Prostate gland (tissue), 2 donors: ENCODE data around the gene MT1E. TPM values are rescaled to one million over a fixed set of nuclear protein-coding genes. Genes with fewer than 3 reads are reported as not detected.
"Not testable (repeated sequence)": the region's sequence is repeated elsewhere in the genome, so short reads cannot be mapped to it uniquely, and the experiment has no call there.

Source experiments
- DNase-seq: peaks from one replicate; pipeline ENCODE4 v3.0.0-alpha.2; 2019; ENCODE audit warnings: low spot score
- H3K27ac ChIP-seq, 2 donors: fragments of 200-600 bp; sonication (generic); 2 replicates each; pipeline ENCODE4 v1.5.1; 2017 to 2019
- H3K27me3 ChIP-seq: fragments of 200-600 bp; sonication (generic); replicated peaks from 2 replicates; pipeline ENCODE4 v1.5.1; 2019; ENCODE audit not compliant: insufficient read depth
- H3K36me3 ChIP-seq, 2 donors: fragments of 200-600 bp; sonication (generic); 1 replicate in 1 of 2; 2 replicates in 1 of 2; pipeline versions ENCODE4 v1.5.1 to v1.8.1; 2017 to 2019
- H3K4me1 ChIP-seq: fragments of 200-600 bp; sonication (generic); replicated peaks from 2 replicates; pipeline ENCODE4 v1.5.1; 2019
- H3K4me3 ChIP-seq, 2 donors: fragments of 200-600 bp; sonication (generic); 2 replicates each; pipeline ENCODE4 v1.5.1; 2017 to 2019
- H3K9me3 ChIP-seq: fragments of 200-600 bp; sonication (generic); 2 replicates; pipeline ENCODE4 v1.5.1; 2017
- POLR2A ChIP-seq: fragments of 450-650 bp; IDR thresholded peaks from one replicate; pipeline ENCODE4 v1.6.1; 2016; ENCODE audit warnings: antibody characterized with exemption, mild to moderate bottlenecking
- POLR2AphosphoS5 ChIP-seq: sonication (generic); formaldehyde crosslinking; IDR thresholded peaks from one replicate; pipeline ENCODE4 v1.6.1; 2017; ENCODE audit warnings: antibody characterized with exemption
- WGBS: methylation state at CpG from one replicate; pipeline ENCODE4 v1.1.5; 2018; 5-methylcytosine and 5-hydroxymethylcytosine counted together
- intact Hi-C: fragments of 100-400 bp; cut with DNase I; formaldehyde crosslinking; loops from one replicate; pipeline ENCODE4 v1.14.2; 2022
- total RNA-seq, 2 donors: library from RNA; depleted of rRNA; stranded (reverse); fragments of >200 nt; gene quantifications; one replicate each; pipeline ENCODE4 v1.1.0, GENCODE V29; 2016
- TF ChIP-seq, protein P1 (sequence below), 4 experiments: fragments of 200-600 bp in 2 of 4; fragments of 450-650 bp in 2 of 4; sonication (generic) in 2 of 4; IDR thresholded peaks; 1 replicate in 3 of 4; 2 replicates in 1 of 4; pipeline ENCODE4 v1.5.1; 2016 to 2019; ENCODE audit warnings: antibody characterized with exemption in 4 of 4, mild to moderate bottlenecking in 2 of 4, moderate library complexity in 2 of 4

MT1E gene
- total RNA-seq, 2 donors from 2014 or later, result 110 to 339 TPM

DNA sequence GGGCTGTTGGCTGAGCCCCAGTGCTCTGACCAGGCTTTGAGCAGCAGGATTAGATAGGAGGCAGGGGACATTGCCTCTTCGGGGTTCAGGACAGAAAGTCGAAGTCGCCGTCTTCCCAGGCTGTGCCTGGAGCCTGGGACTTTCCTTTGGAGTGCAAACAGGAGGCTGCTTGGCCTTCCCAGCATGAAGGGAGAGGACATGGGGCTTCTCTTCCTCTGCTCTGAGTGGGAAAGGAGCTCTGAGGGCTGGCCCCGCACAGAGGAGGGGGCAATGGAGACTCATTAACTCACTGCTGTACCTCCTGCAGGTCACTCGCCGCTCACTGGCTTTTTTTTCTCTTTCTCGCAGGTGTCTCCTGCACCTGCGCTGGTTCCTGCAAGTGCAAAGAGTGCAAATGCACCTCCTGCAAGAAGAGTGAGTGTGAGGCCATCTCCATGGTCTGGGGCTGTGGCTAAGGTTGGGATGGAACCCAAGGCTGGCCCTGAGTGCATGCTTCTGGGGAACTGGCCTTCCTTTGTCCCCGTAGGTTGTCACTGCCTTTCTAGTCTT, 32.8 kb downstream of the MT1E start:
- H3K9me3 ChIP-seq, result no peaks in the 10 kb centered on the region
- no peak for DNase-seq
- no peaks in the 10 kb centered on the region for H3K27me3 ChIP-seq
- peak overlapping the region; percentile 39 to 47 for H3K4me3 ChIP-seq
- H3K4me1 ChIP-seq, result peaks cover 4% of the 10 kb centered on the region
- TF ChIP-seq, protein P1, sequence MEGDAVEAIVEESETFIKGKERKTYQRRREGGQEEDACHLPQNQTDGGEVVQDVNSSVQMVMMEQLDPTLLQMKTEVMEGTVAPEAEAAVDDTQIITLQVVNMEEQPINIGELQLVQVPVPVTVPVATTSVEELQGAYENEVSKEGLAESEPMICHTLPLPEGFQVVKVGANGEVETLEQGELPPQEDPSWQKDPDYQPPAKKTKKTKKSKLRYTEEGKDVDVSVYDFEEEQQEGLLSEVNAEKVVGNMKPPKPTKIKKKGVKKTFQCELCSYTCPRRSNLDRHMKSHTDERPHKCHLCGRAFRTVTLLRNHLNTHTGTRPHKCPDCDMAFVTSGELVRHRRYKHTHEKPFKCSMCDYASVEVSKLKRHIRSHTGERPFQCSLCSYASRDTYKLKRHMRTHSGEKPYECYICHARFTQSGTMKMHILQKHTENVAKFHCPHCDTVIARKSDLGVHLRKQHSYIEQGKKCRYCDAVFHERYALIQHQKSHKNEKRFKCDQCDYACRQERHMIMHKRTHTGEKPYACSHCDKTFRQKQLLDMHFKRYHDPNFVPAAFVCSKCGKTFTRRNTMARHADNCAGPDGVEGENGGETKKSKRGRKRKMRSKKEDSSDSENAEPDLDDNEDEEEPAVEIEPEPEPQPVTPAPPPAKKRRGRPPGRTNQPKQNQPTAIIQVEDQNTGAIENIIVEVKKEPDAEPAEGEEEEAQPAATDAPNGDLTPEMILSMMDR (IDR thresholded peaks at IDR 0.05), result no peak
- intact Hi-C loops, result no loop called here
- peak overlapping the region in 1 of 2 donors; percentile 67 for H3K27ac ChIP-seq
- WGBS, result 41% methylated on average over 10 of the region's 10 CpGs
- H3K36me3 ChIP-seq, result no peaks in the 10 kb centered on the region

DNA sequence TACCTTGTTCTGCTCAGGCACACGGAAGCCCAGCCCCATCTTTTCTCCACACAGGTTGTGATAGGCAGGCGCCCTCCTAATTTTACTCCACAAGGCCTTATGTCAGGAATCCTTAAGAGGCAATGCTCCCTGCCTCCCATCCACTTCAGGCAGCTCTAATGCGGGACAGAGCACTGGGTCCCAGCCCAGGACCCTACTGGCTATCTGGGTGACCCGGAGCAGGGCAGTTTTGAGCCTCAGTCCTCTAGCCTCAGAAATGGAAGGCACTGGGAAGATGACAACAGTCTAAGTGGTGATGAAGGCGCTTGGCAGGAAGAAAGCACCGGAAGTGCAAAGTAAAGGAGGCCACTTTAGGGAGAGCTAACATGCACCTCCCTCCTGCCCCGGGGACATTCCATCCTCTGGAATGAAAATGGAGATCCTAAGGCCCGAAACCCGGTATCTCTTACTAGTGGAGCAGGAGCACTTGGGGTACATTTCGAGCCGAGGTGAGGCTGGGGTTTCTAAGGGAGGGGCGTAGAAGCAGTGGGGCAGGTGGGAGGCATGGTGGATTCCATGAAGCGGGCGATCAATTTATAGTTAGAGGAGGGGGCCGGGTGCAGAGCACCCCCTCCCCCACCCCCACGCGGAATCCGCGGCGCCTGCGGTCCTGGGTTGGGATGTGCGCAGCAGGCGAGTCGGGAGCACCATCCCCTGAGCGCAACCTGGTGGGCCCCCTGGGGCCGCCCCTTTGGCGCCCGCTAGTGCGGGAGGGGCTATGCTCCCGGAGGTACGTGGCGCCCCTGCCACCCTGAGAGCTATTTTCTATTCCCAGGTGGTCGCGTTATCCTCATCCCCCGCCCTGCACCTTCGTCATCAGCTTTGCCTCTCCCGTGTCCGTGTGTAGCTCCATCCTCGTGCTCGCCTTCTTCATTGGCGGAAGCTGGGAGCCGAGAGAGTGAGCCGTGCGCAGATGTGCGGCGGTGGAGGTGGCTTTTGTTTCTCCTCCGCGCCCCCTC, 37.1 kb downstream of the MT1E start:
- DNase-seq, result no peak

DNA sequence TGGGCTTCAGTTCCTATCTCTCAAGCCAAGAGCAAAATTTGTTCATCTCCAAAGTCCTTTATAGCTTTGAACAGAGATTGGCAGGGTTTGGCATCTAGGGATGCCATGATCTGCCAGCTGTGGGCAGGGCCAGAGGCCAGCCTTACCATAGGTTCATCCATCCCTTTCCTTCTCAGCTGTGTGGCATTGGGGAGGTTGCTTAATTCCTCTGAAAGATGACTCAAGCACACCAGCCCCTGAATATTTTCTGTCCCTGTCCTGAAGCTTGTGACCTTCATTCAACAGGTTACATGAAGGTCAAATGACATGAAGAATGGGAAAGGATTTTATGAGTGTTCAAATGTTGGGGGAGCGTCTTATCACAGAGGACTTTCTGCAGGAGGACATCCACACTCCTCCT, 38.9 kb downstream of the MT1E start:
- TF ChIP-seq POLR2A (no peak), POLR2AphosphoS5 (no peak)
- TF ChIP-seq, protein P1 (IDR thresholded peaks at IDR 0.05), result no peak
- Histone ChIP-seq H3K4me3 (no peak overlapping the region), H3K27me3 (no peaks in the 10 kb centered on the region)

More for the DNA sequence above, 37.1 kb downstream of the MT1E start:
- intact Hi-C loops, result no loop called here
- no peaks in the 10 kb centered on the region for H3K27me3 ChIP-seq
- no peaks in the 10 kb centered on the region for H3K9me3 ChIP-seq
- no peak for TF ChIP-seq POLR2A
- no peak for TF ChIP-seq POLR2AphosphoS5
- TF ChIP-seq, protein P1 (IDR thresholded peaks at IDR 0.05), result no peak
- H3K27ac ChIP-seq, result no peak overlapping the region
- 13% methylated on average over 44 of the region's 48 CpGs for WGBS
- H3K4me1 ChIP-seq, result peaks cover 4% of the 10 kb centered on the region
- H3K36me3 ChIP-seq, result no peaks in the 10 kb centered on the region
- no peak overlapping the region for H3K4me3 ChIP-seq

GRCh38 chr16:56665286-56666261, 40.0 kb downstream of the MT1E start:
- DNase-seq, H3K4me3 ChIP-seq, H3K27me3 ChIP-seq, H3K9me3 ChIP-seq, H3K27ac ChIP-seq, H3K4me1 ChIP-seq, intact Hi-C loops, H3K36me3 ChIP-seq: not testable (repeated sequence)
- WGBS, result 72% methylated on average over 8 of the region's 8 CpGs

More for the DNA sequence above, 38.9 kb downstream of the MT1E start:
- Histone ChIP-seq H3K4me1 (peaks cover 6% of the 10 kb centered on the region), H3K9me3 (no peaks in the 10 kb centered on the region), H3K27ac (no peak overlapping the region), H3K36me3 (no peaks in the 10 kb centered on the region)
- WGBS, result 93% methylated on average over 1 of the region's 1 CpG
- no peak for DNase-seq
- intact Hi-C loops, result no loop called here
